GM19463 (cell line): ENCODE measurements around the gene LCN6.
"Not testable (repeated sequence)": the region's sequence is repeated elsewhere in the genome, so short reads cannot be mapped to it uniquely, and the experiment has no call there.

Experiments
- ATAC-seq: cut with Tn5 transposase; IDR thresholded peaks from one replicate; pipeline ENCODE4 v1.9.1; 2021; ENCODE audit warnings: mild to moderate bottlenecking, moderate library complexity; ENCODE audit not compliant: unreplicated experiment

Gene LCN6

DNA sequence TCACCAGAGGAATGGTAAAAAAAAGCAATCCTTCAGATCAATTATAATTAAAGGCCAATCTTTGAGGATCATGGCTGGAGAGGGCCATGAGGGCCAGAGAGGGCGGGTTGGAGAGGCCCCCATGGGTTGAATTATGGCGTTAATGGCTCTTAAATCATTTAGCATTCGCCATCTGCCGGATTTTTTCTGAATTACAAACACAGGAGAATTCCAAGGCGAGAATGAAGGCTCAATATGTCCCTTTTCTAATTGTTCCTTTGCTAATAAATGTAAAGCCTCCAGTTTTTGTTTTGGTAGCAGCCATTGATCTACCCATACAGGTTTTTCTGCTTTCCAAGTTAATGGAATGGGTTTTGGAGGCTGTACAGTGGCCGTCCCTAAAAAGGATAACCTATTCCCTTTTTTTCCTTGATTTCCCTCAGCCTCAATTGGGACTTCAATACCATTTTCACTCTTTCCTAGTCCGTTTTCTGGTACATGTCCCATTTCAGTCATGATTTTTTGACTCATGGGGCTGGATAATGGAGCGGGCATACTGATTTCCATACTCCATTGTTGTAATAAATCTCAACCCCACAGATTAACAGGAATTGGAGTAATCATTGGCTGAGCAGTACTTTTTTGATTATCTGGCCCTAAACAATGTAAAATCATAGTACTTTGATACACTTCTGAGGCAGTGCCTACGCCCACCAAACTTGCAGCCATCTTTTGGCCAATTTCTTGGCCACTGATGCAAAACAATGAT, 36.1 kb upstream of the LCN6 start:
- ATAC-seq: no peak

DNA sequence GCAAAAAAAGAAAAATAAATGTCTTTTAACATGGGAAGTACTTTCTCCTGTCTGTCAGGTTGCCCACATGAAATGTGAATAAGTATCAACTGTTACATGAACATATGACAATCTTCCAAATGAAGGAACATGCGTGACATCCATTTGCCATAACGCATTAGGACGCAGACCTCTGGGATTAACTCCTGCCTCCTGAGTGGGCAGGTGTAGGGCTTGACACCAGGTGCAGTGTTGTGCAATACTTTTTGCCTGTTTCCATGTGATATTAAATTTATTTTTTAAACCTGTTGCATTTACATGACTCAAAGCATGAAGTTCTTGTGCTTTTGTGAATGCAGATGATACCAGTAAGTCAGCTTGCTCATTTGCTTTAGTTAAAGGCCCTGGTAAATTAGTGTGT, 34.1 kb upstream of the LCN6 start:
- ATAC-seq: no peak

DNA sequence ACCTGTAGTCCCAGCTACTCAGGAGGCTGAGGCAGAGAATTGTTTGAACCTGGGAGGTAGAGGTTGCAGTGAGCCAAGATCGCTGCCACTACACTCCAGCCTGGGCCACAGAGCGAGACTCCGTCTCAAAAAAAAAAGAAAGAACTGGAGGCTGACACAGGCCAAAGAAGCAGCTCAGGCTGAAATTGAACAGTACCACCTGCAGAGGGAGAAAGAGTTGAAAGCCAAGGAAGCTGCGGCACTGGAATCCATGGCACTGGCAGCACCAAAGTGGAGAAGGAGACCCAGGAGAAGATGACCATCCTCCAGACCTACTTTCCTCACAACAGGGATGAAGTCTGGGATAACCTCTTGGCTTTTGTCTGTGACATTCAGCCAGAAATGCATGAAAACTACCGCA, 31.5 kb upstream of the LCN6 start:
- ATAC-seq: no peak

DNA sequence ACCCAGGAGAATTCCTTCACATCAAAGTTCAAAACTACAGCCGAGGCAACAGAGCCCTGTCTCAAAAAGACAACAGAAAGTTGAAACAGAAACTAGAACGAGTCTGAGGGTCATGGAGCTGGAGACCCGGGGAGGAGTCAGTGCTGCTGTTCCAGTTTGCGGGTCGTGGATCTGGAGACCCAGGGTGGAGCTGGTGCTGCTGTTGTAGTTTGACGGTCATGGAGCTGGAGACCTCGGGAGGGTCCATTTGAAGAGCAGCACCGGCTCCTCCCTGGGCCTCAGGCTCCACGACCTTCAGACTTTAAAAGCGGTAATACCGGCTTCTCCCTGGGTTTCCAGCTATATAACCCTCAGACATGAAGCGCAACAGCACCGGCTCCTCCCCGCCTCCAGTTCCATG, 29.0 kb upstream of the LCN6 start:
- ATAC-seq: no peak

DNA sequence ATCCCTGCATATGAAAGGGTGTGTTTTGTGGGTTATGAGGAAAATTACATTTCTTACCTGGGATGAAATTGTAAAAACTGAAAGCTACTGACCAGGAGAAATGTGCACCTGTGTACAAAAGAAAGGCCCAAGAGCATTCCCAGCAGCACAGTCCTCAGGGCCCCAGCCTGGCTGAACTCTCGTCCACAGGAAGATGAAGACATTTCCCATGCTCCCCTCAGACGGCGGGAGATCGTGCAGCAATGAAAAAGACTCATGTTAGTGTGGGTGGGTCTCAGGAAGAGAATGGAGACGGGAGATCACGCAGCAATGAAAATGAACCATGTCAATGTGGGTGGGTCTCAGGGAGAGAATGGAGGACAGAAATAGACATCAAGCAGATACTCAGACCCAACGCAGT, 28.6 kb upstream of the LCN6 start:
- ATAC-seq: no peak

DNA sequence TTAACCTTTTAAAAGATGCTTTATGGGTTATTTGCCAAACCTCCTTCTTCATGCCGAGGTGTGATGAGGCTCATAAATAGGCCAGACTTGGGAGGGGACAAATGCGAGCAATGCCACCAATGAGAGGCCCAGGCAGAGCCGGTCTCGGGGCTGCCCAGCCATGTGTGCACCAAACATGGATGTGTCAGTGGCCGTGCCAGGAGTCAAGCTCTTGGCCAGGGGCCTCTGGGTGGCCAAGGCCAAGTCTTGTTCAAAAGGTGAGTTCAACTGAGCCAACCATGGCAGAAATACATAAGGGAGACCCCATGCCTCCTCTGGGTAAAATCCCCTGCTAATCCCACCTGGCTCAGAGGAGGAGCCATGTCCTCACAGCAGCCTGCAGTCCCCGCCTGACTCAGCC, 26.9 kb upstream of the LCN6 start:
- no peak for ATAC-seq

DNA sequence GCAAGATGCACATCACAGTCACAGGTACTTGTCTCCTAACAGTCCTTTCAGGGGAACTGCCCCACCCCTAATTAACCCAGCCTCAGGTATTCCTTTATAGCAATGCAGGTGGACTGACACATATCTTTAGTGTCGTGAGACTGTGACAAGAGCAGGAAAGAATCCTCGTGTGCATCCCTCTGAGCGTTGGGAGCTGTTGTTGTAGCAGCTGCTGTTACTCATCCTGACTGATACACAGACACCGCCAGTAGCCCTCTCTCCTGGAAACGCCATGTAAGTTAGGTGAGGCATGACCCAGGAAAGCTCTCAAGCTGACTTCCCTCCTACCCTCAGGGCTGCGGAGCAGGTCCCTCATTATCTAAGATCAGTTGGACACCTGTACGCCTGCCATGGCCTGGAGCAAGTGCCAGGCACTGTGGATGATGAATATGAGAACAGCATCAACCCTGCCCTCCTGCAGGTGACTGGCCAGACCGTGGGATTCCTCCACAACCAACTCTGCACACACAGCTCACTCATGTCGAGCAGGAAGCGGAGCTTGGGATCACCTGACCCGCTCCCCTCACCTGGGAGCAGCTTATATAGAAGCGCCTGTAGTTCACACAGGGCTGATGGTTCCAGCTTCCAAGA, 26.2 kb upstream of the LCN6 start:
- no peak for ATAC-seq

DNA sequence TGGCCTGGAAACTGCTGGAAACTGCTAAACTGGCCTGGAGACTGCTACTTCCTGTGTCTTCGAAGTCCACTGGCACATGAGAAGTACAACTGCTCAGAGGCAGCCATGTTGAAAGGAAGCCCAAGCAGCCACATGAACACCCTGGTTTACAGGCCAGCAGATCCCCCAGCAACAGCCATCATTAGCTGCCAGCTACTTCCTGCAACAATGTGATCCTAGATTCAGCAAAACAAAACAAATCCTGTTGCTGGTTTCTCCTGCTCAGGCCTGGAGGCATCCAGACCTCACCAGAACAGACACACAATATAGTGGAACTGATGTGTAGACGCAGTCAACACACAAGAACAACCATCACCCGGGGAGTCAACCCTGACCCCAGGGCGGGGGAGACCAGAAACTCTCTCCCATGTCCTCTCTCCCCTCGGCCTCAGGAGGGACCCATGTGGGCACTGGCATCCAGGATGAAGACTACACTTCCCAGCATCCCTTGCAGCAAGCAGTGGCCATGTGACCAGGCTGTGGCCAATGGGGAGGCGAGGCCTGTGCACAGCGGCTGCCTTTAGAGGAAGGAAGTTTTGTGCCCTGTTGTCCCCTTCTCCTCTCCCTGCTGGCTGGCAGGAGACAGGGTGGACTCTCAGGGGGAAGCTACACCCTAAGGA, 25.2 kb upstream of the LCN6 start:
- no peak for ATAC-seq

DNA sequence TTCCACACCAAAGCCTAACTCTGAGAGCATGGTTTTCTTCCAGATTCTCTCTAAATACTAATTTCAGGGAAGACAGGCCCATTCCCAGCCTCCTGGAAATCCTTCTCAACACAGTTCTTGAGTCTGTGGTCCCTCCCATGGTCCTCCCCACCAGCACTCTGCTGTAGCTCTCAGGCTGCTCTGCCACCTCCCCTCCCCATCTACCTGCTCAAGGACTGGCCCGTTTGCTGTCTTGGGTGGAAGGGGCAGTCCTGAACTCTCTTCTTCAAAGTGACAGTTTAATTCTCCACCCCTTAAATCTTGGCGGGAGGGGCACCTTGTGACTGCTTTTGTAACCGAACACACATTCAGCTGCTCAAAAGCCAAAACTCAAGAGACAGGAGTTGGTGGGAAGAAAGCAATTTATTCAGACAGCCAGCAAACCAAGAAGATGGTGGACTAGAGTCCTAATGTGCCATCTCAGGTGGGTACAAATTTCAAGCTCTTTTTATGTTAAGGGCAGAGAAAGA, 23.6 kb upstream of the LCN6 start:
- ATAC-seq: no peak

DNA sequence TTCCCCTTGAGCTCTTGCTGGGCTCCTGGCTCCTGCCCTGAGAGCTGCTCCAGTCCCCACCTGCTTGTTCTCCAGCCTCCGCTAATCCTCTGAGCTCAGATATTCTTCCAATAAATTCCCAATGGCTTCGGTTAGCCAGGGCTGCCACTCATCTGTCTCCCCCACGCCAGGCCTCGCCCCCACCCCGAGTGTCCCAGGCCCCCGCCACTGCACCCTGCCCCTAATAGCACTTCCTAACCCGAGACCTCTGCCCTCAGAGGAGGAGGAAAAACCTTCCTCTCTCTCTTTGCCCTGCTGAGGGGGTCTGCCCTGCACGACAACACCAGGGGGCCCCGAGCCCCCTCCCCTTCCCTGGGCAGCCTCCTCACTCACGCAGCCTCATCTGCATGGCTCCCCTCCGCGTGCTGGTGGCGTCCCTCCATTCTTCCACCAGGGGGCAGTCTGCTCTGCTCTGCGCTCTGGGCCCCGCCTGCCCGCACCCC, 21.4 kb upstream of the LCN6 start:
- no peak for ATAC-seq

DNA sequence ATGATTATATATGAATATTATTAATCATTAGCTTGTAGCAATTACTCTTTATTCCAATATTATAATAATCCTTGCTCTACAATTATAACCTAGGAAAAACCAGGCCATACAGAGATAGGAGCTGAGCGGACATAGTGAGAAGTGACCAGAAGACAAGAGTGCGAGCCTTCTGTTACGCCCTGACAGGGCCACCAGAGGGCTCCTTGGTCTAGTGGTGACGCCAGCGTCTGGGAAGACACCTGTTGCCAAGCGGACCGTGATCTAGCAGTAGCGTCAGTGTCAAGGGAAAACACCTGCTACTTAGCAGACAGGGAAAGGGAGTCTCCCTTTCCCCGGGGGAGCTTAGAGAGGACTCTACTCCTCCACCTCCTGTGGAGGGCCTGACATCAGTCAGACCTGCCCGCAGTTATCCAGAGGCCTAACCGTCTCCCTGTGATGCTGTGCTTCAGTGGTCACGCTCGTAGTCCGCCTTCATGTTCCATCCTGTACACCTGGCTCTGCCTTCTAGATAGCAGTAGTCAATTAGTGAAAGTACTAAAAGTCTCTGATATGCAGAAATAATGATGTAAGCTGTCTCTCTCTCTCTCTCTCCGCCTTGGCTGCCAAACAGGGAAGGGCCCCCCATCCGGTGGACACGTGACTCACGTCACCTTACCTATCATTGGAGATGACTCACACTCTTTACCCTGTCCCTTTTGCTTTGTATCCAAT, 18.2 kb upstream of the LCN6 start:
- ATAC-seq: not testable (repeated sequence)

DNA sequence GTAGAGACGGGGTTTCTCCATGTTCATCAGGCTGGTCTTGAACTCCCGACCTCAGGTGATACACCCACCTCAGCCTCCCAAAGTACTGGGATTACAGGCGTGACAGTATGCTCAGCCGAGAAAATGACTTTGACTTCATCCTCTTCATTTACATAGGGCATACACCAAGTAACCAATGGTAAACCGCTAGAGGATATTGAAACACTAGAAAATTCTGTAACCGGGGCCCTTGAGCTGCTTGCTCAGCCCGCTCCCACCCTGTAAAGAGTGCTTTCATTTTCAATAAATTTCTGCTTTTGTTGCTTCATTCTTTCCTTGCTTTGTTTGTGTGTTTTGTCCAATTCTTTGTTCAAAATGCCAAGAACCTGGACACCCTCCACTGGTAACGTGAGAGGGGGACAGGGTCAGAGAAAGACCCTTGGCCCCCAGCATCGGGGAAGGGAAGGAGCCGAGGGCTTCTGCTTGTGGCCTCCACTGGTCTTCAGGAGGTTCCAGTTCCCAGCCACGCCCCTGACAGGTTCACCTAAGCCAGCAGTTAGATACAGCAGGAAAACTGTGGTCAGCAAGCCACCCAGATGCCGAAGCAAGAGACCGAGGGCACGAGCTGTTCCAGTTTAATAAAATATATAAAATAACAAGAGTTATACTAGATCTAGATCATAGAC, 17.6 kb upstream of the LCN6 start:
- ATAC-seq: peak; percentile 53

DNA sequence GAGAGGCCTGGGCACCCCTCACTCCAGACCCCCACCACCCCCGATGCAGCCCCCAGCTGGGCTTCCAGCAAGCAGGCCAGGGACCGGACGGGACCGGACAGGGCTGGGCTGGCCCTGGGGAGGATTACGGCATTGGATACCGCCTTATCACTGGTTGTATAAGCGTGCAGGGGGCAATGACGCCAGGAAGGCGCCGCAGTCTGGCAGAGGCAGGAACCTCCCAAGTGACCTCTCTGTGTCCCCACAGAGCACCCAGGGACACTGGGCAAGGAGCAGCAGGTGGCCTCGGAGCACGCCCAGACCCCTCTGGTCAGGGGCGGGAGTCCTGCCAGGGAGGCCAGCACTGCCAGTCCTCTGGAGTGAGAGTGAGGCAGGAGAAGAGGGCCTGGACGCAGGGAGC, 16.7 kb upstream of the LCN6 start:
- no peak for ATAC-seq

DNA sequence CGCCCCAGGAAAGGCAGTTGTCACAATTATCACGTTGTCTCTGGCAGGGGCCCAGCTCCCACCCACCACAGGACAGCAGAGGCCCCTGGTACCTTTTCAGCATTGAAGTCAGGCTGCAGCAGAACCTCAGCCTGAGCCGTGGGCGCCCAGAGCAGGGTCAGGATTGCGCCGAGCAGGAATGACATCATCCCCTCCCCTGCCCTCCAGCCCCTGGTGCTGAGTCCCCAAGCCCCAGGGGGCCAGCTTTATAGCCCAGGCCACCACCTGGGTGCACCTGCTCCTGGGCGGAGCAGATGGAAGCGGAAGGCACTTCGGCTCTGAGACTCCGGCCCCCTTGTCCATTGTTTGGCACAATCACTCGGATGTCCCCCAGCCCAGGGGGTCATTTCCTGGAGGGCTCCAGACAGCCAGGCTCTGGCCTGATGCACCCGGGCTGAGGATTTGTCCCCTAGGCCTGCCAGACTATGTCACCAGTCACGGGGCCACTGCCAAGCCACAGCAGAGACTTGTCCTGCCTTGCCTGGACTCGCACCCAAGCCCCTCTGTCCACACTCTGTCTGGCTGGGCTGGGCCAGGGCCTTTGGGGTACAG, 16.1 kb upstream of the LCN6 start, which contains the start of gene LCN15:
Gene LCN15 (minus strand): TSS at position 218 of the 591 bp plus-strand sequence. CDS start 30 bp downstream, at position 188.
- no peak for ATAC-seq

DNA sequence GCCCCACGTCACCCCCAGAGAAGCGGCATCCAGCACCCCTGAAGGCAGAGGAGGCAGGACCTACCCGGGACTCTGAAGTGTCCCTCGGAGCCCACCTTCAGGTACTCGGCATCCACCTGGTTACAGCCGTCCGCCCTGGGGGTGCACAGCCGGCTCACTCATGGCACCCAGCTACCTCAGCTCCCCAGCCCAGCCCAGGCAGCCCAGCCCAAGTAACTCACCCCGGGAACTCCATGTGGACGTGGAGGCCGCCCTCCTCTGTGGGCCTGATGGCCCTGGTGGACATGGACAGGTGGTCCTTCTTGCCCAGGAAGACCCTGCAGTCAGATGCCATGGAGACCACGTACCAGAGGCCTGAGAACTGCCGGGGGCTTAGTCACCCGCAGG, 15.3 kb upstream of the LCN6 start:
- no peak for ATAC-seq

DNA sequence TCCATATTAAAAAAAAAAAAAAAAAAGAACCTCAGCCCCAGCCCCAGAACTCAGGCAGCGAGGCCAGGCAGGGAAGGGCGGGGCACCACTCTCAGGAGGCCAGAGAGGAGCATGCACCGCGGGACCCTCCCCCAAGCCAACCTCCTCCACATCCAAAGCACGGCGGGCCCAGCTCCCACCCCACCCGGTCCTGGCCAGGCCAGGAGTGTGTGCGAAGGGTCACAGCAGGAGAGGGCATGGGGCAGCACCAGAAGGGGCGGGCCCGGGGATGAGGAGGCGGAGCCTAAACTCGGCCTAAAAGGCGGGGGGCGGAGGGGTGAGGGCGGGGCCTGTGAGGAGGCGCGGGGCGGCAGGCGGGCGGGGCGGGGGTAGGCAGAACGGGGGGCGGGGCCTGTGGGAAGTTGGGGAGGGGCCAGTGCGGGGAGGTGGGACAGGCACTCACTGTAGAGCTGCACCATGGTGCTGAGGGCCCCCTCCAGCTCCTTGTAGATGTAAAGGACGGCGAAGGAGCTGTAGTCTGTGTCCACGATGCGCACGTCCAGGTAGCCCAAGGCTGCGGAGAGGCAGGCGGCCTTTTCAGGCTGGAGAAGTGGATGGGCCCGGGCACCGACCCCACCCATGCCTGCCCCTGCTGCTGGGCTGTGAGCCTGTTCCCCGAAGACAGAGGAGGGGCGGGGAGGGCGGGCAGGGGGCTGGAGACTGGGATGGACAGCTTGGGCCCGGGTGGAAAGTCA, 14.8 kb upstream of the LCN6 start:
- ATAC-seq: no peak

DNA sequence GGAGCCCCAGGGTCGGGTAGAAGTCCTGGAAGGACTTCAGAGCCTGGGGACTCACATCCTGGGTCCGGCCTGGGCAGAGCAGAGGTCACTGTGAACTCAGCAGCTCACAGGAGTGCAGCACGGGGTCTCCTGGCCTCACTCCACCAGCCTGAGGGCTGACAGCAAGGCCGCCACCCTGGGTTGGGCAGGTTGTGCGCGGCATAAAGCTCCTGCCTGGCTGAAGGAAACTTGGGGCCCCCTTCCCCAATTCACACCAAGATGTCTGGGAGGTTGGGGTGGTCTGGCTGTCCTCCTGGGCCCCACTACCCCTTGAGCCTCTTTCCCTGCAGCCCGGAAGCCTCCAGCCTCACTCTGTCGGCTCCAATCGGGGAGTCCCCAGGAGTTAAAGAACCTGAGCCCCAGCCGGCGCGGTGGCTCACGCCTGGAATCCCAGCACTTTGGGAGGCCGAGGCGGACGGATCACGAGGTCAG, 13.9 kb upstream of the LCN6 start:
- no peak for ATAC-seq

DNA sequence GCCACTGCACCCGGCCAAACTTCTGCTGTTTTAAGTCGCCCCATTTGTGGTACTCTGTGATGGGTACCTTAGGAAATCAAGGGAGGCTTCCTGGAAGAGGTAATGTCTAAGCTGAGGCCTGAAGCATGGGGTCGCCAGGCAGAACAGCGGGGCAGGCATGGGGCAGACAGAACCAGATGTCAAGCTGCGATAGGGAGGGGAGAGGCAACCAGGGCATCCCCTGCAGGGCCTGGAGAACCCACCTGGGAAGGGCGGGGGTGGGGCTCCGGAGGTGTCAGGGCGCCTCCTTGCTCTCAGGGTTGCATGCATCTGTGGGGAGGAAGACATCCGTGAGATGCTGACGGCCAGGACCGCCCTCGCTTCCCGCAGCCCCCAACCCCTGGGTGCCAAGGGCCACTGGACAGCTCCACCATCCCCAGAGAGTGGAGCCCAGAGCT, 13.2 kb upstream of the LCN6 start:
- ATAC-seq: no peak

DNA sequence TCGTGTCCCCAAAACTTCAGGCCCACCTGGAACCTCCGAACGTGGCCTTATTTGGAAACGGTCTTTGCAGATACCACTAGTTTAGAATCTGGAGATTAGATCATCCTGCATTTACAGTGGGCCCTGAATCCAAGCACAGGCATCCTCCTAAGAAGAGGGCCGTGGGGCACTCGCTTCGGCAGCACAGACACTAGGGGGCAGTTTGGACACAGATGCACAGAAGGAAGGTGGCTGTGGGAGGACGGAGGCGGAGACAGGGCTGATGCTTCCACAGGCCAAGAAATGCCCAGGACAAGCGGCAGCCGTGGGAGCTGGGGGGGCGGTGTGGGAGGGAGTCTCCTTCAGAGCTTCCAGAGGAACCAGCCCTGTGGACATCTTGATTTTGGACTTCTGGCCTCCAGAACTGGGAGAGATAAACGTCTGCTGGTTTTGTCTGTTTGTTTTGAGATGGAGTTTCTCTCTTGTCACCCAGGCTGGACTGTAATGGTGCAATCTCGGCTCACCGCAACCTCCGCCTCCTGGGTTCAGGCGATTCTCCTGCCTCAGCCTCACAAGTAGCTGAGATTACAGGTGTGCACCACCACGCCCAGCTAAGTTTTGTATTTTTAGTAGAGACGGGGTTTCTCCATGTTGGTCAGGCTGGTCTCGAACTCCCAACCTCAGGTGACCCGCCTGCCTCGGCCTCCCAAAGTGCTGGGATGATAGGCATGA, 12.7 kb upstream of the LCN6 start:
- ATAC-seq: not testable (repeated sequence)
